Left lobe of liver (tissue), 2 donors: ENCODE measurements around the gene SNX8. TPM values are rescaled to one million over a fixed set of nuclear protein-coding genes. Genes with fewer than 3 reads are reported as not detected.

Experiments used
- ATAC-seq: fragments of 200-7000 bp; cut with Tn5 transposase; one replicate; pipeline ENCODE4 v1.9.1; 2020; ENCODE audit warnings: mild to moderate bottlenecking, moderate library complexity
- DNase-seq: peaks from one replicate; pipeline ENCODE4 v3.0.0-alpha.2; 2020; ENCODE audit warnings: low spot score
- total RNA-seq: library from RNA; stranded (reverse); gene quantifications from one replicate; pipeline ENCODE4 v1.2.1, GENCODE V29; 2021
- donor health status: DM: no; HTN: no; CAD: no; lungs with moderate emphysema.
- donor health status: DM: no; HTN: yes; CAD: no.

Gene SNX8
- total RNA-seq, 1 donor from 2014 or later = 12.2 TPM

DNA sequence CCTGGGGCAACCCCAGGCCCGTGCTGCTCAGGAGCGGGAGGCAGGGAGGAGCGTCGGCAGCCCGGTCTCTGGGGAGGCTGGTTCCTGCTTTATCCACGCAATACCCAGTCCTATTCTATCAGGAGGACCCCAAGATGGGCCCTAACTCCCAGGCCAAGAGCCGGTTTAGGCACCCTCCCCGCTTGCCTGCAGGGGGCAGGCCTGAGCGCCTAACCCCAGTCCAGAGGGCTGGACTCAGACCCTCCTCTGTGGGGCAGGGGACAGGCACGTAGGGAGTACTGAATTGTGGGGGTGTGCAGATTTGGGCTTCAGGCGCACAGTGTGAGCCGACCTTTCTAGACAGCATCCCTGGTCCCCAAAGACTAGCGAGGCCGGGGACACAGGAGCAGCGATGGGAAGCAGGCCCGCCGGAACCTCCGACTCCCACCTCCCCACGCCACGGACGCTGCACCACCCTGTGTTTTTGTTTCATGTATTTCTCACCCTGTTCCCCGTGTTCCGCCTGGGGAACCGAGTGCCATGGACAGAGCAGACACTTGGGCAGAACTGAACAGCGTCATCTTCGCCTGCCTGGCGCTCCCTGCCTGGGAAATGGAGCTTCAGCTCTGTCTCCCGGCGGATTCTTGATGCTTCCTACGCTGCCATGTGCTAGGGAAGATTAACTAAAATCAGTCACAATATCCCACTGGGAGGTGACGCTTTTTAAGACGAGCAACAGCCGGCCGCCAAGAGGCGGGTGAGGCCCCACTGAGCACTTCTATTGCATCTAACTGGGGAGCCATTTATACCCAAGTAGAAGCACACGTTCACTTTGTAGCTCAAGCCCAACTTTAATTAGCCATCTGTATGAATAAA, 66.9 kb downstream of the SNX8 start:
- ATAC-seq (peak; percentile 51), DNase-seq (no peak)

DNA sequence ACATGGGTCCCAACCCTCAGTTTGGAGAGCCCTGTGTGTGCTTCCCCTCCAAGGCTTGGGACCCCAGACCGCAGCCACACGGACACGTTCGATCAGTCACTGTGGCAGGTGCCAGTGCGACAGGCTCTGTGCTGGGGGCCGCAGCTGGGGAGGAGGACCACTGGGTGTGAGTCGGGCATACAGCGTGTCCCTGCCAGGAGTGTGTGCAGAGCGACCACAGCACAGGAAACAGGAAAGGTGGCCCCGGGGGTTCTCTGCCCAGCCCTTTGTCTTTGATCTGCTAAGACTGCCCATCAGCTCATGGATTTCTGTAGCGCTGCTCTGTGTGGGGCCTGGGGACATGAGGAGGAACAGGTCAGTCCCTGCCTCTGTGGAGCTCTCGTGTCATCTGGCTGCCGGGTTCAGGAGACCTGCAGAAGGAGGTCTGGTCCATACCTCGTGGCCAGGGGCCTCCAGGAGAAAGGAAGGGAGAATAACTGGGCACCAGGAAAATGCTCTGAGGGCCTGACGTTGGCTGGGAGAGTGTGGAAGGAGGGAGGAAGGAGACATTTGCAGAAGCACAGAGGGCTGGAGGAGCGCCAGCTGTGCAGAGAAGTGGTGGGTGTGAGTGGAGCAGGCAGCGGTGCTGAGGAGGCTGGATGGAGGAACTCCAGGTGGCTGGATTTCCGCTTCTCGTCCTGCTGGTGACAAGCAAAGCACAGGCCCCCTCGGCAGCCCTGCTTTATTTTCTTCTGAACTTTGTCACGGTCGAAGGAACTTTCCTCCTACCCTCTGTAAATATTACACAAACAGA, 68.2 kb downstream of the SNX8 start:
- DNase-seq (no peak), ATAC-seq (no peak)

DNA sequence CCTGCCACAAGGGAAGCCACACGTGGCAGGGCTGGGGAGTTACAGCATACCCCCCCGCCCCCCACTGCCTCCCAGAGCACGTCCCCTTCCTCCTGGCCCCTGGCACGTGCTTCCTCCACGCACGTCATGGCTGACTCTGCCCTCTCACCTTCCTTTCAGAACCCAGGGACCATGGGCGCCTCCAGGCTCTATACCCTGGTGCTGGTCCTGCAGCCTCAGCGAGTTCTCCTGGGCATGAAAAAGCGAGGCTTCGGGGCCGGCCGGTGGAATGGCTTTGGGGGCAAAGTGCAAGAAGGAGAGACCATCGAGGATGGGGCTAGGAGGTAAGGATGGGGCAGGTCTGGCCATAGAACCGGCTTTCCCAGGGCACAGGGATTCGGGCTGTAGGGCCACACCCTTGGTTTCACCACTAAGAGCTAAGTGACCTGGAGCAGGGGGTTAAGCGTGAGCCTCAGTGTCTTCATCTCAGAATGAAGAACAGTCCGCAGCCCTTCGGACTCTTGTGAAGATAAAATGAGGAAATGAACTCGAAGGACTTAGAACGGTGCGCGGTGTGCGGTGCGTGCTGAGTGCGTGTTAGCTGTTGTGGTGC, 69.7 kb downstream of the SNX8 start:
- DNase-seq (no peak), ATAC-seq (no peak)

DNA sequence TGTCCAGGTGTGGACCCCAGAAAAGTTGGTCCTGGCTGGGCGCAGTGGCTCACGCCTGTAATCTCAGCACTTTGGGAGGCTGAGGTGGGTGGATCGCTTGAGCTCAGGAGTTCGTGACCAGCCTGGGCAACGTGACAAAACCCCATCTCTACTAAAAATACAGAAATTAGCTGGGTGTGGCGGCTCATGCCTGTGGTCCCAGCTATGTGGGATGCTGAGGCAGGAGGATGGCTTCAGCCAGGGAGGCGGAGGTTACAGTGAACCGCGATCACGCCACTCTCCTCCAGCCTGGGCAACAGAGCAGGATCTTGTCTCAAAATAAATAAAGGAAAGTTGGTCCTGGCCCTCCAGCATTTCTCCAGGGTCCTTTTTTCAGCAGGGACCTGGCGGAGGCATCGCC, 70.8 kb downstream of the SNX8 start:
- ATAC-seq (no peak), DNase-seq (no peak)

DNA sequence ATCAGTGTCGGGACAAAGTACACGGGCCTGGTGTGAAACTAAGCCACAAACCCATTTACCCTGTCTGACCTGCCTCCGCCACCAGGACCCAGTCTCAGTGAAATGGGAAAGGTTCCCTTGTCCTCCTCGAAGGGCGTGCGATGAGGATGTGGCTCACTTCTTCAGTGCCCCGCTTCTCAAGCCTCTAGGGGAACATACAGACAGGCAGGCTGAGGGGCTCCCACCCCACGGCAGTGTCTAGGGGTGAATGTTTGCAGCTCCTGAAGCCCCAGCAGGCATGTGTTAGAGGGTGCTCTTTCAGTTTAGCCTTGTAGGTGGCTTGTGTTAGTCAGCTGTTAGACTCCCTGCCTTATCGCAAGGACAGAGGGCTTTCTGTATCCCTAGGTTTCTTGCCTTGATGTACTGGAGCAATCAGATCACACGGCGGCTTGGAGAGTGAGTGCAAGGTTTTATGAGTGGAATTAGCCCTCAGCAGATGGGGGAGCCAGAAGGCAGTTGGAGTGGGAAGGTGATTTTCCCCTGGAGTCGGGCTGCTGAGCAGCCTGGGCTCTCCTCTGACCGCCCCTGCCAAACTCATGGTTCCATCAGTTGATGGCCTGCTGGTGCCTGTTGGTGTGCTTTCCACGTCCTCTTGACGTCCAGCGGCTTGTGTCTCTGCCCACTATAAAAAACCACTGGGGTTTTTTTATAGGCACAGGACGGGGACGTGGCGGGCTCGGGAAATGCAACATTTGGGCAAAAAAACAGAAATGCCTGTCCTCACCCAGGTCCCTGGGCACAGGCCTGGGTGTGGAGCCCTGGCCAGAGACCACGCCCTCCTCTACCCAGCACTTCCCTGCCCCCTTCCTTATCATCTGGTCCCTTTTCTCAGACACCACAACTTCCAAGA, 71.5 kb downstream of the SNX8 start:
- ATAC-seq (peak; percentile 11), DNase-seq (no peak)

DNA sequence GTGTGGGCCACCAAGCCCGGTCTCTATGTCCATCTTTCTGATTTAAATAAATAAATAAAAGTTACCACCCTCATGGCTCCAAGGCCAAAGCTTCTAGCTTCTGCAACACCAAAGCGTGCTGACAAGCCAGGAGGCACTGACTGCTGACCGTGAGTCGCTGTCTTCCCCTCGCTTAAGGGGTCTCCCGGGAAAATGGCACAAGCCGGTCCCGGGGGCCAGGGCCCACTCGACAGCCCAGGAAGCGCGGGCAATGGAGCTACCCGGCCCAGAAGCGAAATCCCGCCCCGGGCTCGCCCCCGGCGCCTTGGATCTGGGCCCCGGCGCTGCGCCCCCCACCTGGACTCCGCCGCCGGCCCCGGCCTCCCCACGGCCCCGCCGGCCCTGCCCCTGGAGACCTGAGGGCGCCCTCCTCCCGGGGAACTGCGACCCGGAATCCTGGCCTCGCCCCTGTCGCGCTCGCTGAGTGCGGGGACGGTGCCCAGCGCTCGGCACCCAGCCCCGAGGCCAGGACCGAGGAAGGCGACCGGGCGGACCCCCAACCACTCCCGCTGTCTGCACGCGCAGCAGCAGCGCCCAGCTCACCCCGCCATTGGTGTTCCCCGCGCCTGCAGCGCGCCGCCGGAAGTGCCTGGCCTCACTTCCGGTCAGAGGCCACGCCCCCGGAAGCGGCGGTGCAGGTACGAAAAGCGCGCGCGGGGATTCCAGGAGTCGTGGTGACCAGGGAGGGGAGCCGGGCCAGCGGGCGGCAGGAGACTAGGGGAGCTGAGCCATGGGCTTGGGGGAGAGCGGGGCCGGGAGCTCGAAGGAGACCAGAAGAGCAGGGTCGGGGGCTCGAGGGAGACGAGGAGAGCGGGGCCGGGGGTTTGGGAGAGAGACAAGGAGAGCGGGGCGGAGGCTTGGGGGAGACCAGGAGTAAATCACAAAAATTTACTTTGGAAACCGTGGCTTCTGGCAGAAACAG, 72.4 kb downstream of the SNX8 start, which contains the start of the genes MRM2 and NUDT1:
Gene MRM2, minus strand, starts transcription at position 626 of the 961 bp plus-strand sequence. Its CDS starts 36 bp downstream, at position 590.
Gene NUDT1, plus strand, starts transcription at position 647 of the 961 bp plus-strand sequence. CDS start 2,349 bp downstream, outside the sequence.
- peak; percentile 89 for DNase-seq
- peak; percentile 97 for ATAC-seq

DNA sequence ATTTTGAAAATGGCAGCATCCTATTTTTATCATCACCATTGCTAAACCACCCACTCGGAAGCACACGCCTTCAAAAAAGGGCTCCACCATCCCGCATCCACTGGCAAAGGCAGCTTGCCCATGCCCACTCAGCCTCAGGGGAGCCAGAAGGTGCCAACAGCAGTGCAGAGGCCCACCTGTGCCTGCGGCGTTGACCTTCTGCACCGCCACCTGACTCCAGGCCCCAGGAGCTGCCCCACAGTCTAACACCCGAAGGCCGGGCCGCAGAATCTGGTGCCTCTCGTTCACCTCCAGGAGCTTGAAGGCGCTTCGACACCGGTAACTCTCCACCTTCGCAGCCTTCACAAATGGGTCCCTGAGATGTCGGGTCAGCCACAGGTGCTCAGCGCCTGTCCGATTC, 75.0 kb downstream of the SNX8 start:
- DNase-seq (no peak), ATAC-seq (no peak)

DNA sequence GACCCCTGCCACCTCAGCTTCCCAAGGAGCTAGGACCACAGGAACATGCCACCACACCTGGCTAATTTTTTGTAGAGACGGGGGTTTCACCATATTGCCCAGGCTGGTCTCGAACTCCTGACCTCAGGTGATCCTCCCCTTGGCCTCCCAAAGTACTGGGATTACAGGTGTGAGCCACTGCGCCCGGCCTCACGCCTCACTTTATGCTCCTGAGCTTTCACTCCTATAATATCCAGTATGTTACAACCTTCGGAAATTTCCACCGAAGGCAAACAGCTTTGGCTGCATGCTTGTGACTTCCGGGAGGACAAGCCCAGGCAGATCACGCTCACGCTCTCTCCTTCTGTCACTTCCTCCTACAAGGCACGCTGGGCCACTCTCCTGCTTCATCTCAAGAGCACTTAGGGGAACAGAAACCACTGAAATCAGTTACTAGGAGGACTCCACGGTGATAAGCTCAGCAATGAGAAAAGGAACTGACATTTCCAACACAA, 77.1 kb downstream of the SNX8 start:
- DNase-seq = no peak
- ATAC-seq = no peak

DNA sequence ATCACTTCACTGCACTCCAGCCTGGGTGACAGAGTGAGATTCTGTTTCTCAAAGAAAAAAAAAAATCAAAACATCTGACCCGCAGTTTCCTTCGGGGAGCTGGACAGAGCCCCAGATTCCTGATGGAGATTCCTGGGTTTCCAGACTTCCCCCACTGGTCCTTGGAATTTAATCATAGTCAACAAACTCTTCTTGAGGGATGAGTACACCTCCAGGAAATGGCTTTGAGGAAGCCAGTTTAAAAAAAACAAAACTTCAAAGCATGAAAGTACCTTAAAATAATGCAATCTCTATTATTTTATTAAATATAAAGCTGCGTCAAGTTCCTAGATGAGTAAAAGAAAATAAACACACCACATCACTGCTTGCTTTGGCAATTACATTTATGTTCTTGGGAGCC, 80.3 kb downstream of the SNX8 start:
- DNase-seq (no peak), ATAC-seq (no peak)

DNA sequence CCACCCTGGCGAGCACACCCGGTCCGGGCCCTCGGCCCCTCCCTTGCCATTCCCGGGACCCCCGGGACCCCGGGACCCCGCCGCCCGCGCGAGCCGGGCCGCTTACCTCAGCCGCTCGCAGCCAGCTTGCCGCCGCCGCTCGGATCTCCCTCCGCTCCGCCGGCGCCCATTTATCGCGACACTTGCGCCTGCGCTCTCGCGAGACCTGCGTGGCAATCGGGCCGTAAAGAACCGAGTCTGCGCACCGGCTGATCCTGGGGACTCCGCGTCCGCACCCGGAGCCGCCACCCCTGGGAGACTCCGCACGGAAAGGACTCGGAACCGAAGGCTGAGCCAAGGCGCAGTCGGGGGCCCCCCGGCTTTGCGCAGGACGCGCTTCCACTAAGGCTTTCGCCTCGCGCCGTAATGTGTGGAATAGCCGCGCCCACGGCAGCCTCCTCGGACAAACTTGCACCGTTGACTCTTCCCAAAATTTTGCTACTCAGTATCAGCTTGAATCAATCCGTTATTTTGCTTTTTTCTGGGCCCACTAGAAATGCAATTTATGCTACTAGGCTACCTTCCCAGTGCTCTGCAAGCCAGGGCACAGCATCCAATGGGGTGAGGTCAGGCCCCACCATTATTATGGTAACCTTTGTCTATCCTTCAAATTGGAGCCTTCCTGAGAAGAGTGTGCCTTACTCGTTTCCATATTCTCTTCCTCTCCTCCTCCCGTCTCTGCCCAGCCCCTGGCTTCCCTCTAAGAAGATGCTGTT, 81.3 kb downstream of the SNX8 start, which contains the start of gene MAD1L1:
Gene MAD1L1, minus strand, starts transcription at position 180 of the 755 bp plus-strand sequence. CDS start 2,812 bp downstream, outside the sequence.
- peak; percentile 94 for ATAC-seq

DNA sequence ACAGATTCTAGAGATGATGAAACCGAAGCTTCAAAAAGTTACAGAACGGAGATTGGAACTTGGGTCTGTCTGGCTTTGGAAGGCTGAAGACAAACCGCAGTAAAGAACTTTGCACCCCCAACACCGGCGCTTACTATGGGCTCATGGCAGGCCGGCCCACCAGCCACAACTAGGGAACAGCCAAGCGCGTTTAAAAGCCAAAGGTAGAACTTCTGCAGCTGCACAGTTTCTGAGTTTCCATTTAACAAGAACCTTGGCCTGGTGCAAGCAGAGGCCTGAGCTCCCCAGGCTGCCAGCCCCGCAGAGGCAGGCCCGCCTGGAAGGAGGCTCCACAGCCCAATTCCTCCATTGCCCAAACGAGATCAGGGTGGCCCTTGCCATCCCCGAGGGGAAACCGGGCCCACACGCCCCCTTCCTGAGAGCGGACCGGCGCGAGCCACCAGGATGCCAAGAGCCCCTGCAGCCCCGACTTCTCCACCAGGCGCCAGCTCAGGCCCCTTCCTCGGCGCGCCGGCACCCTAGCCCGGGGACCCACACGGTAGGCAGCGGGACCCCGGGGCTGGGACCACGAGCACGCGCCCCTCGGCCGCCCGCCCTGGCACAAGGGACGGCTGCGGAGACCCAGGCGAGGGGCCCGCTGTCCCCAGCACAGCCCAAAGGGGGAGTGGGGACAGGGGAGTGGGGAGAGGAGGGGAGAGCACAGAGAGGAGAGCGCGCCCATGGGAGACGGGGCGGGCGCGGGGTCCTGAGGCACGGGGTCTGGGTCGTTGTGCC, 82.1 kb downstream of the SNX8 start:
- no peak for DNase-seq
- ATAC-seq = peak; percentile 53

More for the DNA sequence above, 81.3 kb downstream of the SNX8 start, which contains the start of gene MAD1L1:
- DNase-seq = peak; percentile 90

DNA sequence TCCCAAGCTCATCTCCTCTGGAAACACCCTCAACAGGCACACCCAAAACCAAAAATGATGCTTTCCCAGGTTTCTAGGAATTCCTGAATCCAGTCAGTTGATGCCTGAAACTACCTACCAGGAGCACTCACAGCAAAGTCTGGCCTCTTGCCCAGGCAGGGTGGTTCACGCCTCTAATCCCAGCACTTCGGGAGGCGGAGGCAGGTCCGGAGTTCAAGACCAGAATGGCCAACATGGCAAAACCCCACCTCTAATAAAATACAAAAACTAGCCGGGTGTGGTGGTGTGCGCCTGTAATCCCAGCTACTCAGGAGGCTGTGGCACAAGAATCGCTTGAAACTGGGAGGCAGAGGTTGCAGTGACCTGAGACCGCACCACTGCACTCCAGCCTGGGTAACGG, 83.4 kb downstream of the SNX8 start:
- ATAC-seq (no peak), DNase-seq (no peak)

DNA sequence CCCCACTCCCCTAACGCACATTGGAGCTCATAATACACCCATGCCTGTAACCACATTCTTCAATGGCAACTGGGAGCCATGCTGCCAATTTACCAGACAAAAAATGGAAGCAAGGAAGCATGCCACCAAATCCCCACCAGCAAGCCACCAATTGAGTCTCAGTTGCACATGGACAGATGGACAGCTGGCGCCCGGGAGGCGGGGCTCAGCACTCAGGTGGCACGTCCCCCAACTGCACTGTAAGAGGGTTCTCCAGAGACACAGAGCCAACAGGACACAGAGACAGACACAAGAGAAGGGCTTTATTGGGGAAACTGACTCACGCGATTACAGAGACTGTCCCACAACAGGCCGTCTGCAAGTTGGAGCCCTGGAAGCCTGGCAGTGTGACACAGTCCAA, 84.0 kb downstream of the SNX8 start:
- ATAC-seq (no peak), DNase-seq (no peak)

DNA sequence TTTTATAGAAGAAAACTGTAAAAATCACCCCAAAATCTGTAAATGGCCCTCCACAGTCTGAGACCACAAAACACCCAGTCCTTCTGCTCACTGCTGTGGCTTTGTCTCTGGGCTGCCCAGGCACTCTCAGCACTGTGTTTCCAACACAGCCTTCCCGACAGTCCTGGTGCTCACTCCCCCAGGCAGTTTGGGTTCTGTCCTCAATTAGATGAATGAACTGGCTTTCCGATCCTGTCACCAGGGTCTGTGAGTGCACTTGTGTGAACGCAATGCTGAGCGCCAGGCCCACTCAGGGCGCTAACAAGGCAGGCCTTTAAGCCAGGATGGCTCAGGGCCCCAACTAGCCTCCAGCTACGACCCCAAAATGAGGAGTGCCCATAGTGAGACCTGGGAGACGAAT, 84.8 kb downstream of the SNX8 start:
- ATAC-seq (no peak), DNase-seq (no peak)

DNA sequence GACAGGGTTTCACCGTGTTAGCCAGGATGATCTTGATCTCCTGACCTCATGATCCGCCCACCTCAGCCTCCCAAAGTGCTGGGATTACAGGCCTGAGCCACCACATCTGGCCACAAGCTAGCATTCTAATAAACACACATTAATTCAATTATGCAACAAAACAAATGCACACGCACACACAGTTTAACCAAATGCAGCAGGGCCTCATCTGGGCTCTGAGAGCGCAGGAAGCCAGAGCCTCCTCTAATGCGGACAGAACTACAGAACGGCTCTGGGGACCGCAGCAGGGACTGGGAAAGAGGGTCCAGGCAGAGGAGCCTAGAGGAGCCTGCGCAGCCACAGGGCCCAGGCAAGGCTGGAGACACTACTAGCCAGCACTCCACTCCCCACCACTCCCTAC, 85.3 kb downstream of the SNX8 start:
- DNase-seq (no peak), ATAC-seq (no peak)

DNA sequence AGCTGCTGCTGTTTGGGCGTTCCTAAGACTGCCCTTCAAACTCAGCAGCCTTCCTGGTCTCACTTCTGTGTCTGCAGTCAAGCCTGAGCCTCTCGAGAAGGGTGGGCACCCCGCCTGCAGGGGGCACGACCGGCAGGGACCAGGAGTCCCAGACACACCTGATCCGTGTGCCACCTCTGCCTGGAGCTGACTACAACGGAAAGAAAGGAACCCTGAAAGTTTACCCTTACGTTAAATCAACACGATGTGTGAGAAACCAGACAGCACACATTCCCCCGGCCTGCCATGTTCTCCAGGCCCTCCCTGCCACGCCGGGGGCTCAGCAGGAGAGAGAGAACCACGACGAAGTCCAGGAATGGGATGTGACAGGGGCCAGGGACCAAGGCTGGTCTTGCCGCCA, 86.5 kb downstream of the SNX8 start:
- no peak for DNase-seq
- ATAC-seq = no peak

DNA sequence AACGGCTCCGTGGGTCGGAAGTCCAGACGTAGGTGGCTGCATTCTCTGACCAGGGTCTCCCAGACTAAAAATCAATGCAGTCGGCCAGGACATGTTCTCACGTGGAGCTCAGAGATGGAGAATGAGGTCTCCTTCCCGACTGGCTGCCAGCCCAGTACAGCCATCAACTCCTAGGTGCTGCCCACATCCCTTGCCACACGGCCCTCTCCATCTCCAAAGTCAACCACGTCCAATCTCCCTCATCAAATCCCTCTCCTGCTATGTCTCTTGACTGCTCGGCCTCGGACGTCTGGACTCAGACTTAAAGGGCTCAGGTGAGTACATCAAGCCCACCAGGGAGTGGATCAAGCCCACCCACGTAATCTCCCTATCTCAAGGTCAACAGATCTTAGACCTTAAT, 88.4 kb downstream of the SNX8 start:
- no peak for ATAC-seq
- DNase-seq = no peak
